Measurements from ENCODE around the gene CAMTA1. TPM values are rescaled to one million over a fixed set of nuclear protein-coding genes. Genes with fewer than 3 reads are reported as not detected.

The CAMTA1 gene
- total RNA-seq, 1 experiment from 2014 or later: 60.0 TPM

- no peak for TF ChIP-seq CTCF (IDR thresholded peaks at IDR 0.05; ENCODE audit: insufficient read depth in 1 of 2, low read depth in 1 of 2, low read length in 1 of 2, severe bottlenecking in 1 of 2, unreplicated experiment in 1 of 2)
- Histone ChIP-seq H3K27me3 (replicated peaks; ENCODE audit: control insufficient read depth, insufficient read depth, low read length) (no peaks in the 10 kb centered on the region), H3K36me3 (ENCODE audit: control insufficient read depth, insufficient read depth, low read length) (no peaks in the 10 kb centered on the region), H3K9me3 (no peaks in the 10 kb centered on the region), H3K4me3 (ENCODE audit: low read depth, low read length) (no peak overlapping the region), H3K4me1 (no peaks in the 10 kb centered on the region)
- H3K4me1 Mint-ChIP-seq (ENCODE audit: low read depth, unreplicated experiment): no peaks in the 10 kb centered on the region
- no peak overlapping the region for H3K4me3 Mint-ChIP-seq (ENCODE audit: unreplicated experiment)
- DNase-seq: no peak
- H3K9me3 Mint-ChIP-seq (ENCODE audit: unreplicated experiment): no peaks in the 10 kb centered on the region
- H3K27ac Mint-ChIP-seq (ENCODE audit: unreplicated experiment): no peak overlapping the region
- H3K27me3 Mint-ChIP-seq (ENCODE audit: insufficient read depth, unreplicated experiment): peaks cover 17% of the 10 kb centered on the region
- CTCF ChIA-PET: interaction anchor here (0.5 kb wide), 1 partner anchor 414 kb away, joined by 4 read pairs; no protein-coding TSS in a partner anchor
- POLR2A ChIA-PET: no interaction called here
- intact Hi-C loops (cut with micrococcal nuclease; ENCODE audit: unreplicated experiment): loop anchor here (2.0 kb wide), 1 partner anchor 44 kb away; no protein-coding TSS in a partner anchor
- no TSS peak for BruUV-seq (replicated peaks)
- no peaks in the 10 kb centered on the region for H3K36me3 Mint-ChIP-seq (ENCODE audit: insufficient read depth, unreplicated experiment)
Observed at GRCh38 chr1:7107109-7107830, 322.0 kb downstream of the CAMTA1 start.

DNA sequence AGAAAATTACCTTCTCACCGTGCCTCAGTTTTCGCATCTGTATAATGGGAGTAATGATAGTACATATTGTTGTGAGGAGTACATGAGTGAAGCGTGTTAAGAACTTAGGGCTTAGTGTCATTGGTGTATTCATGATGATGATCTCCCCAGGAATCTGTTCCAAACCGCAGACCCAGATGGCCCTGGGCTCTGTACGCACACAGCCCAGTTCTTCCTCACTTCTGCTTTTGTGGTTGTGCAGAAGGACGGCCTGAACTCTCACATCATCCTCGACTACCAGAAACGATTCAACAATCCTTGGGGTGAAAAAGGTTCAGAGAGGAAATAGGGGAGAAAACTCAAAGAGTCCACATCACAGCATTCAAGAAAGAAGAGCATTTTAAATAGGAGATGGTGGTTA, 323.0 kb downstream of the CAMTA1 start:
- no peak for TF ChIP-seq CTCF (IDR thresholded peaks at IDR 0.05; ENCODE audit: insufficient read depth in 1 of 2, low read depth in 1 of 2, low read length in 1 of 2, severe bottlenecking in 1 of 2, unreplicated experiment in 1 of 2)
- DNase-seq: no peak
- no peak overlapping the region for H3K27ac Mint-ChIP-seq (ENCODE audit: unreplicated experiment)
- Histone ChIP-seq H3K4me1 (no peaks in the 10 kb centered on the region), H3K36me3 (ENCODE audit: control insufficient read depth, insufficient read depth, low read length) (no peaks in the 10 kb centered on the region), H3K4me3 (ENCODE audit: low read depth, low read length) (no peak overlapping the region), H3K27me3 (replicated peaks; ENCODE audit: control insufficient read depth, insufficient read depth, low read length) (no peaks in the 10 kb centered on the region), H3K9me3 (no peaks in the 10 kb centered on the region)
- no peaks in the 10 kb centered on the region for H3K4me1 Mint-ChIP-seq (ENCODE audit: low read depth, unreplicated experiment)
- H3K36me3 Mint-ChIP-seq (ENCODE audit: insufficient read depth, unreplicated experiment): no peaks in the 10 kb centered on the region
- ChIA-PET POLR2A (no interaction called here), CTCF (no interaction called here)
- peaks cover 22% of the 10 kb centered on the region for H3K27me3 Mint-ChIP-seq (ENCODE audit: insufficient read depth, unreplicated experiment)
- no TSS peak for BruUV-seq (replicated peaks)
- intact Hi-C loops (cut with micrococcal nuclease; ENCODE audit: unreplicated experiment): no loop called here
- no peak overlapping the region for H3K4me3 Mint-ChIP-seq (ENCODE audit: unreplicated experiment)
- H3K9me3 Mint-ChIP-seq (ENCODE audit: unreplicated experiment): no peaks in the 10 kb centered on the region

DNA sequence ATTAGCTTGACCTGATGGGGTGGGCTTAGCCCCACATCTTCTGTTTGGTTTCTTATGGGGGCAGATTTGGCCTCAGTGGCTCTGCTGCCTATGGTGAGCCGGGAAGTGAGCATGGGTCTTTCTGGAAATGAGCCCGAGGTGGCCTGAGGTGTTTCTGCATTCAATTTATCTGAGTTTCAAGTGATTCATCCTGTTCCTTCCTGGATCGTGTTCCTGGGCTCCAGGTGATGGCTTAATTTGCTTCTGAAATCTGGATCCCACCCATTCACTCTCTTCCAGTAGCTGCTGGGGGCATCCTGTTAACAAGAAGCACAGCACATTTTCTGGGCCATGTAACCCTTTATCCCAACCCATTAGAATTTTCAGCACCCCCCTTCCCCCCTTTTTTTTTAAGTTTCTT, 324.6 kb downstream of the CAMTA1 start:
- no peak for TF ChIP-seq CTCF (IDR thresholded peaks at IDR 0.05; ENCODE audit: insufficient read depth in 1 of 2, low read depth in 1 of 2, low read length in 1 of 2, severe bottlenecking in 1 of 2, unreplicated experiment in 1 of 2)
- Mint-ChIP-seq H3K4me1 (ENCODE audit: low read depth, unreplicated experiment) (no peaks in the 10 kb centered on the region), H3K4me3 (ENCODE audit: unreplicated experiment) (no peak overlapping the region)

More for the DNA sequence above, 324.6 kb downstream of the CAMTA1 start:
- POLR2A ChIA-PET: no interaction called here
- H3K27ac Mint-ChIP-seq (ENCODE audit: unreplicated experiment): no peak overlapping the region
- Histone ChIP-seq H3K9me3 (no peaks in the 10 kb centered on the region), H3K4me3 (ENCODE audit: low read depth, low read length) (no peak overlapping the region), H3K36me3 (ENCODE audit: control insufficient read depth, insufficient read depth, low read length) (no peaks in the 10 kb centered on the region), H3K4me1 (no peaks in the 10 kb centered on the region), H3K27me3 (replicated peaks; ENCODE audit: control insufficient read depth, insufficient read depth, low read length) (no peaks in the 10 kb centered on the region)
- intact Hi-C loops (cut with micrococcal nuclease; ENCODE audit: unreplicated experiment): no loop called here
- H3K9me3 Mint-ChIP-seq (ENCODE audit: unreplicated experiment): no peaks in the 10 kb centered on the region
- H3K36me3 Mint-ChIP-seq (ENCODE audit: insufficient read depth, unreplicated experiment): no peaks in the 10 kb centered on the region
- CTCF ChIA-PET: no interaction called here
- DNase-seq: no peak
- no TSS peak for BruUV-seq (replicated peaks)
- peaks cover 22% of the 10 kb centered on the region for H3K27me3 Mint-ChIP-seq (ENCODE audit: insufficient read depth, unreplicated experiment)
